Natural killer cell (primary cell): ENCODE measurements around the gene CAPS2. TPM values are rescaled to one million over a fixed set of nuclear protein-coding genes. Genes with fewer than 3 reads are reported as not detected.

ENCODE experiments used
- ATAC-seq, 3 donors: fragments of 150-1000 bp in 2 of 3; fragments of 200-7000 bp in 1 of 3; cut with Tn5 transposase; 1 replicate in 1 of 3; 2 replicates in 2 of 3; pipeline ENCODE4 v1.10.0; 2021; ENCODE audit warnings: mild to moderate bottlenecking in 2 of 3, moderate library complexity in 2 of 3
- DNase-seq, 2 donors: peaks; one replicate each; pipeline versions ENCODE4 v3.0.0 to v3.0.0-alpha.2; 2013 to 2021; ENCODE audit warnings: mixed read lengths in 1 of 2
- H3K27ac ChIP-seq: one replicate; pipeline ENCODE4 v1.5.1; 2013; ENCODE audit warnings: mild to moderate bottlenecking, low read length
- H3K27me3 ChIP-seq: one replicate; pipeline ENCODE4 v1.6.1; 2013; ENCODE audit warnings: low read length; ENCODE audit not compliant: control insufficient read depth, insufficient read depth
- H3K36me3 ChIP-seq: one replicate; pipeline ENCODE4 v1.6.1; 2013; ENCODE audit warnings: low read length; ENCODE audit not compliant: control insufficient read depth, insufficient read depth
- H3K4me1 ChIP-seq: one replicate; pipeline ENCODE4 v1.6.1; 2013; ENCODE audit warnings: low read length; ENCODE audit not compliant: control insufficient read depth, insufficient read depth
- H3K4me3 ChIP-seq: one replicate; pipeline ENCODE4 v1.5.1; 2013; ENCODE audit warnings: low read length
- H3K9me3 ChIP-seq: one replicate; pipeline ENCODE4 v1.6.1; 2013; ENCODE audit warnings: low read length; ENCODE audit not compliant: control insufficient read depth, insufficient read depth
- H3K27ac Mint-ChIP-seq, 2 donors: one replicate each; pipeline ENCODE4 v1.8.0; 2022; ENCODE audit warnings: mild to moderate bottlenecking in 2 of 2, mixed read lengths in 2 of 2, moderate library complexity in 1 of 2
- H3K27me3 Mint-ChIP-seq, 2 donors: one replicate each; pipeline ENCODE4 v1.8.0; 2022; ENCODE audit warnings: low read depth in 2 of 2, mixed read lengths in 2 of 2
- H3K36me3 Mint-ChIP-seq: one replicate; pipeline ENCODE4 v1.8.0; 2022; ENCODE audit warnings: mixed read lengths
- H3K4me1 Mint-ChIP-seq, 2 donors: one replicate each; pipeline ENCODE4 v1.8.0; 2022; ENCODE audit warnings: mixed read lengths in 2 of 2
- H3K4me3 Mint-ChIP-seq: one replicate; pipeline ENCODE4 v1.8.0; 2022; ENCODE audit warnings: mild to moderate bottlenecking, moderate library complexity, mixed read lengths
- H3K9me3 Mint-ChIP-seq, 2 donors: one replicate each; pipeline ENCODE4 v1.8.0; 2022; ENCODE audit warnings: mixed read lengths in 2 of 2
- CTCF ChIP-seq: fragments of 200-600 bp; IDR thresholded peaks from one replicate; pipeline ENCODE4 v1.8.0; 2022; ENCODE audit warnings: antibody characterized with exemption
- WGBS: methylation state at CpG from one replicate; pipeline ENCODE4 v1.1.7; 2013; ENCODE audit warnings: missing lambda C conversion rate; ENCODE audit not compliant: insufficient coverage; 5-methylcytosine and 5-hydroxymethylcytosine counted together
- intact Hi-C: fragments of 100-400 bp; cut with micrococcal nuclease; formaldehyde crosslinking; loops from one replicate; pipeline ENCODE4 v1.14.2; 2022
- total RNA-seq, 4 donors: library from RNA; stranded (reverse); fragments of 120-200 nt in 1 of 4; gene quantifications; one replicate each; pipeline versions ENCODE4 v1.2.3 to v1.2.4, GENCODE V29; 2013 to 2022

CAPS2 gene
- total RNA-seq, 3 donors from 2014 or later (not counting 1 experiment from before 2014, with no cell fraction given) = 9.2 to 9.6 (median 9.5) TPM

GRCh38 chr12:75288860-75289259, 41.3 kb downstream of the CAPS2 start:
- H3K4me1 Mint-ChIP-seq = no peaks in the 10 kb centered on the region
- H3K36me3 ChIP-seq = no peaks in the 10 kb centered on the region
- no peak overlapping the region for H3K4me3 ChIP-seq
- H3K27me3 Mint-ChIP-seq = no peaks in the 10 kb centered on the region
- ATAC-seq (no peak), DNase-seq (no peak)
- no peaks in the 10 kb centered on the region for H3K9me3 ChIP-seq
- no peak overlapping the region for H3K27ac ChIP-seq
- H3K4me1 ChIP-seq = no peaks in the 10 kb centered on the region
- no peak overlapping the region for H3K4me3 Mint-ChIP-seq
- 88% methylated on average over 1 of the region's 1 CpG for WGBS
- H3K9me3 Mint-ChIP-seq = no peaks in the 10 kb centered on the region
- intact Hi-C loops = no loop called here
- TF ChIP-seq CTCF = no peak
- H3K27me3 ChIP-seq = no peaks in the 10 kb centered on the region
- H3K36me3 Mint-ChIP-seq = no peaks in the 10 kb centered on the region
- H3K27ac Mint-ChIP-seq = no peak overlapping the region

DNA sequence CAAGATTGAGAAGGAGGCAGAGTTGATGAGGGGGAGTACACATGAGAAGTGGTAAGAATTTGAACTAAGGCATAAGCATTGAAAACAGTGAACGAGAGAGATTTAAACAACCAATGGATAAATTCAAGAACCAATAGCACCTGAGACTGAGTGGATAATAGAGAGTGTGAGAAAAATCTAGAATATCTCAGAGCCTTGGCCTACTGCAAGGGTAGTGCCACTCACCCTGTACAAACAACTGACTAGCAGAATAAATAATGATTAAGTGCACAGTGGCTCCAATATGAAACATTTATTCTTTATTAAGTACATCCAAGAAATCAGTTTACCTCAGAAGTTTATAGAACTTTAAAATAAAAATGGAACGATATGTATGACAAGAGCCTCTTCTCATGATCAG, 54.4 kb downstream of the CAPS2 start:
- Mint-ChIP-seq H3K27me3 (no peaks in the 10 kb centered on the region), H3K36me3 (no peaks in the 10 kb centered on the region), H3K4me3 (no peak overlapping the region), H3K9me3 (no peaks in the 10 kb centered on the region), H3K4me1 (no peaks in the 10 kb centered on the region), H3K27ac (no peak overlapping the region)
- no peak for DNase-seq
- Histone ChIP-seq H3K36me3 (no peaks in the 10 kb centered on the region), H3K9me3 (no peaks in the 10 kb centered on the region), H3K27ac (no peak overlapping the region), H3K27me3 (no peaks in the 10 kb centered on the region), H3K4me1 (no peaks in the 10 kb centered on the region), H3K4me3 (no peak overlapping the region)
- no peak for TF ChIP-seq CTCF
- 100% methylated on average over 2 of the region's 2 CpGs for WGBS
- no peak for ATAC-seq
- intact Hi-C loops = no loop called here

DNA sequence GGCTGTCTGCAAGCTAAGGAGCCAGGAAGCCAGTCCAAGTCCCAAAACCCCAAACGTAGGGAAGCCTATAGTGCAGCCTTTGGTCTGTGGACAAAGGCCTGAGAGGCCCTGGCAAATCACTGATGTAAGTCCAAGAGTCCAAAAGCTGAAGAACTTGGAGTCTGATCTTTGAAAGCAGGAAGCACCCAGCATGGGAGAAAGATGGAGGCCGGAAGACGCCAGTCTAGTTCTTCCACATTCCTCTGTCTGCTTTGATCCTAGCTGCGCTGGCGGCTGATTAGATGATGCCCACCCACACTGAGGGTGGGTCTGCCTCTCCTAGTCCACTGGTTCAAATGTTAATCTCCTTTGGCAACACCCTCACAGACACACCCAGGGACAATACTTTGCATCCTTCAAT, 58.5 kb downstream of the CAPS2 start:
- Histone ChIP-seq H3K27me3 (no peaks in the 10 kb centered on the region), H3K4me3 (no peak overlapping the region), H3K27ac (no peak overlapping the region), H3K4me1 (no peaks in the 10 kb centered on the region), H3K9me3 (no peaks in the 10 kb centered on the region), H3K36me3 (no peaks in the 10 kb centered on the region)
- no peaks in the 10 kb centered on the region for H3K4me1 Mint-ChIP-seq
- TF ChIP-seq CTCF = no peak
- WGBS = 92% methylated on average over 5 of the region's 5 CpGs
- H3K27ac Mint-ChIP-seq = no peak overlapping the region
- no peaks in the 10 kb centered on the region for H3K36me3 Mint-ChIP-seq
- H3K4me3 Mint-ChIP-seq = no peak overlapping the region
- intact Hi-C loops = no loop called here
- ATAC-seq (no peak), DNase-seq (no peak)
- H3K9me3 Mint-ChIP-seq = peaks cover 2% of the 10 kb centered on the region in 2 donors
- H3K27me3 Mint-ChIP-seq = peaks cover 0 to 3% of the 10 kb centered on the region in 2 donors

DNA sequence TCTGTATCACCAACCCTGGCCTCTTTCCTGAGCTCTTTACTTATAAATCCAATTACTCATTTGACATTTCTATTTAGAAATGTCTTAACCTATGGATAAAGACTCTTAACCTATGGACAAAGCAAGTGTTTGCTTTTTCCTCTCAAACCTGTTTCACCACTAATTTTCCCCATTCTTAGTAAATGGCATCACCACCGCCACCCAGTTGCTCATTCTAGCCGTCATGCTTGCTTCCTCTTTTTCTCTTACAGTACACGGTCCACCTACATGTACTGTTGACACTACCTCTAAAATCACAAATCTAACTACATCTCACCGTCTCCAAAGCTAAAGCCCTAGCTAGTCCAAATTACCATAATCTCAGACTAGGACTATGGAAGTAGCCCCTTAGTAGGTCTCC, 60.0 kb downstream of the CAPS2 start:
- no peak for ATAC-seq
- Histone ChIP-seq H3K9me3 (no peaks in the 10 kb centered on the region), H3K27me3 (no peaks in the 10 kb centered on the region), H3K4me3 (no peak overlapping the region), H3K4me1 (no peaks in the 10 kb centered on the region), H3K27ac (no peak overlapping the region), H3K36me3 (no peaks in the 10 kb centered on the region)
- Mint-ChIP-seq H3K4me1 (no peaks in the 10 kb centered on the region), H3K36me3 (no peaks in the 10 kb centered on the region), H3K9me3 (peaks cover 2 to 4% of the 10 kb centered on the region in 2 donors), H3K4me3 (no peak overlapping the region), H3K27ac (no peak overlapping the region), H3K27me3 (peaks cover 0 to 3% of the 10 kb centered on the region in 2 donors)
- 75% methylated on average over 4 of the region's 4 CpGs for WGBS
- intact Hi-C loops = no loop called here
- TF ChIP-seq CTCF = no peak
- DNase-seq = no peak
